D721Med (cell line): ENCODE data around the gene IL12RB2.

Experiments used
- DNase-seq: peaks from one replicate; pipeline ENCODE4 v3.0.0; 2011; ENCODE audit warnings: low spot score; ENCODE audit not compliant: insufficient read length
- FAIRE-seq: peaks from 2 replicates; lab custom pipeline; 2011; peaks lifted over from hg19 to GRCh38; lab: Jason Lieb, UNC
- TF ChIP-seq, protein P1 (sequence below): IDR thresholded peaks from 2 replicates; pipeline ENCODE4 v1.5.1; 2012; ENCODE audit warnings: mild to moderate bottlenecking, control low read depth; ENCODE audit not compliant: insufficient read depth; ENCODE audit errors: missing control alignments

Gene IL12RB2

DNA sequence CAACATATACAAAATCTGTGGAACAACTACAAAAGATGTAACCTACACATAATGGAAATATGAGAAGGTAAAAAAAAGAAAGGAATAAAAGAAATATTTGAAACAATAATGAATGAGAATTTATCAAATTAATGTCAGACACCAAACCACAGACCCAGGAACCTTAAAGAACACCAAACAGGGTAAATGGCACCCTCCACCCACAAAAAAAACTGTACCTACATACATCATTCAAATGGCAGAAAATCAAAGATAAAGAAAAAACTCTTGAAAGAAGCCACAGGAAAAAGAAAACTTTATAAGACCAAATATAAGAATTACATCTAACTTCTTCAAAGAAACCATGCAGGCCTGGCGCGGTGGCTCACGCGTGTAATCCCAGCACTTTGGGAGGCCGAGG lies 54.0 kb downstream of the IL12RB2 start:
- no peak for FAIRE-seq
- TF ChIP-seq, protein P1, sequence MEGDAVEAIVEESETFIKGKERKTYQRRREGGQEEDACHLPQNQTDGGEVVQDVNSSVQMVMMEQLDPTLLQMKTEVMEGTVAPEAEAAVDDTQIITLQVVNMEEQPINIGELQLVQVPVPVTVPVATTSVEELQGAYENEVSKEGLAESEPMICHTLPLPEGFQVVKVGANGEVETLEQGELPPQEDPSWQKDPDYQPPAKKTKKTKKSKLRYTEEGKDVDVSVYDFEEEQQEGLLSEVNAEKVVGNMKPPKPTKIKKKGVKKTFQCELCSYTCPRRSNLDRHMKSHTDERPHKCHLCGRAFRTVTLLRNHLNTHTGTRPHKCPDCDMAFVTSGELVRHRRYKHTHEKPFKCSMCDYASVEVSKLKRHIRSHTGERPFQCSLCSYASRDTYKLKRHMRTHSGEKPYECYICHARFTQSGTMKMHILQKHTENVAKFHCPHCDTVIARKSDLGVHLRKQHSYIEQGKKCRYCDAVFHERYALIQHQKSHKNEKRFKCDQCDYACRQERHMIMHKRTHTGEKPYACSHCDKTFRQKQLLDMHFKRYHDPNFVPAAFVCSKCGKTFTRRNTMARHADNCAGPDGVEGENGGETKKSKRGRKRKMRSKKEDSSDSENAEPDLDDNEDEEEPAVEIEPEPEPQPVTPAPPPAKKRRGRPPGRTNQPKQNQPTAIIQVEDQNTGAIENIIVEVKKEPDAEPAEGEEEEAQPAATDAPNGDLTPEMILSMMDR: no peak
- DNase-seq: no peak

DNA sequence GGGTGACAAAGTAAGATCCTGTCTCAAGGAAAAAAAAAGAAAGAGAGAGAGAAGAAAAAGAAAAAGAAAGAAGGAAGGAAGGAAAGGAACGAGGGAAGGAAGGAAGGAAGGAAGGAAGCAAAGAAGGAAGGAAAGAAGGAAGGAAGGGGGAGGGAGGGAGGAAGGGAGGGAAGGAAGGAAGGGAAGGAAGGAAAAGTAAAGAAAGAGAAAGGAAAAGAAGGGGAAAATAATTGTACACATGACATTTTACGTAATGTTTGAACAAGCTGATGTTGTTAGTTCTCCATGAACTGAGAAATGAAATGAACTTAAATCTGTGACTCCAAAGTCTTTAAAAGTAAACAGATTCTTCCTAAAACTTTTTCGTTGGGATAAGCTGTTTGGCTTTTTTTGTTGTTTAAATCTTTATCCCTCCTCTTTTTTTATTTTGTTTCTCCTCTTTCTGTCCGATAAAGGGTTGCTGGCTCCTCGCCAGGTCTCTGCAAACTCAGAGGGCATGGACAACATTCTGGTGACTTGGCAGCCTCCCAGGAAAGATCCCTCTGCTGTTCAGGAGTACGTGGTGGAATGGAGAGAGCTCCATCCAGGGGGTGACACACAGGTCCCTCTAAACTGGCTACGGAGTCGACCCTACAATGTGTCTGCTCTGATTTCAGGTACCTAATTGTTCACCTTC lies 59.8 kb downstream of the IL12RB2 start:
- TF ChIP-seq, protein P1: no peak
- DNase-seq: no peak
- no peak for FAIRE-seq

DNA sequence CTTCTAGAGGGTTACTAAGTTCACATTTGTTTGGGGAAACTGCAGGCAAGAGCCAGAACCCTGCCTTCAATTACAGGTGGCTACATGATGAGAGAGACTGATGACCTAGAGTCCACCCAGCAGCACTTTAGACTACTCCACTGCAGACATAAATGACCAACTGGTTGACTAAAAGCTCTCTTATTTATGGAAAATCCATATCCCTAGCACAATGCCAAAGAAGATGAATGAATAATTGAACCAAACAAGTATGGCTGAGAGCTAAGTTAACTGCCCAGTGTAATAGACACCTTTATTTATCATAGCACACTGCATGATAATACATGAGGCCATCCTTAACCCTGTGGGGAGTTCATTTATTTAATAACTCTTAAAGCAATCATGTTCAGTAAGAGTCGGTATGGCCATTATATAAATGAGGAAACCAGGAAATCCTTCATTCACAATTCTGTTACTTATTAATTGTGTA lies 60.4 kb downstream of the IL12RB2 start:
- TF ChIP-seq, protein P1: no peak
- FAIRE-seq: no peak
- no peak for DNase-seq

DNA sequence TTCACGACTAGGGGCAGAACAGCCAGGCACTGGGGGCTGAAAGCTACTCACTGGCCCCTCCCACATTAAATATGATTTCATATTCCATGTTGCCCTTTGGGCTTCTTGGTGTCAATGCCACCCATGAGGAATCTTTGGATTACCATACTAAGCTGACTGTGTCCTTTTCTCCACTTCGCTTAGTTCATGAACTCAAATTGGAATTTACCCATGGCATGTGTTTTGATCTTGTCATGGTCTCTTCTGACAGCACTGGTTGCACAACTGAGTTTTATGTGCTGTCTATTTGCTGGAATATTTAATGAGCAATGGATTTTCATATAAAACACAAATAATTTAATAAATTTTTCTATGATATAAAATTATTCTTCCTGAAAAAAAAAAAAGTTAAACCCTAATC lies 63.4 kb downstream of the IL12RB2 start:
- DNase-seq (no peak), FAIRE-seq (no peak)
- TF ChIP-seq, protein P1: no peak

DNA sequence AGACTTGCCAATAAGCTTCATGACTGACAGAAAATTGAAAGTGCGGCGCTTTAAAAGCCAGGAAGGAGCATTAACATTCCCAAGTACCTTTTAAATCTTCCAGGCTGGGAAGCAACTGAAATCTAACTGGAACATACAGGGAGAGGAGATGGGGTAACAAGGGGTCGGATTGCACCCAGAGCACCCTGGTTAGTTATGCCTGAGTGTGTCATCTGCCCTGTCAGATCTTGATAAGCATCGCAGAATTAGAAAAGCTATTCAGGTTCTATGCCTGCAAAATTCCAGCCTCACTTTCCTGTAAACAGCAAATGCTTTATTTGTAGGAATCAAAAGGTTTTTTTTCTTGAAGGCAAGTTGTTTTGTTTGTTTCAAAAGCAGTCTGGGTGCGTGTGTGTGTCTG lies 64.0 kb downstream of the IL12RB2 start:
- DNase-seq (no peak), FAIRE-seq (no peak)
- TF ChIP-seq, protein P1: no peak

DNA sequence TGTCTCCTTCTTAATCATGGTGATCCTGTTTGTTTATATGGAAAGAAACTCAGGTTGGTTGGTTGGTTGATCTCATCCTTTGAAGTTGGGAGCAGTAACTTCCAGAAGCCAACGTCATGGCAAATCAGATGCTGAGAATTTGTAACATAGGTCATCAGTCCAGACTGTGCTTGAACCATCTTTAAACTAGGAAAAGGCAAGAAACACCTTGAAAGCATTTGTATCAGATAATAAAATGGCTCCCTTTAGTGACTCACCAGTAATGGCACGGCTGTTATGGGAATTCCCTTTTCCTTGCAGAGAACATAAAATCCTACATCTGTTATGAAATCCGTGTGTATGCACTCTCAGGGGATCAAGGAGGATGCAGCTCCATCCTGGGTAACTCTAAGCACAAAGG lies 64.5 kb downstream of the IL12RB2 start:
- FAIRE-seq (no peak), DNase-seq (no peak)
- TF ChIP-seq, protein P1: no peak

DNA sequence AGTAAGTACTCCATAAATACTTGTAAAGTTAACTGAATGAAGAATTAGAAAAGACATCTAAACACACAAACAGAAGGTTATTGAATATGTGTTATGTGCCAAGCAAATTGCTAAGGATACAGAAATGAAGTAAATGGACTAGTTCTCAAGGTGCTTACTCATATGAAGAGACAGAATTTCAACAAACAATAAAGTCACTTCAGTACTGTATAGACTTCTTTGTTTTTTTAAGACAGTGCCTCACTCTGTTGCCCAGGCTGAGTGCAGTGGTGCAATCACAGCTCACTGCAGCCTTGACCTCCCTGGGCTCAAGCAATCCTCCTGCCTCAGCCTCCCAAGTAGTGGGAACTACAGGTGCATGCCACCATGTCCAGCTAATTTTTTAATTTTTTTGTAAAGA lies 65.2 kb downstream of the IL12RB2 start:
- DNase-seq: no peak
- FAIRE-seq: no peak
- TF ChIP-seq, protein P1: no peak
